K562 (cell line): ENCODE measurements around the gene PHLDB3. TPM values are rescaled to one million over a fixed set of nuclear protein-coding genes. Genes with fewer than 3 reads are reported as not detected.

ENCODE experiments used
- ATAC-seq: fragments of 200-7000 bp; cut with Tn5 transposase; 3 replicates; pipeline ENCODE4 v1.9.1; 2020; ENCODE audit warnings: moderate library complexity
- BruUV-seq: library from RNA; stranded (reverse); fragments of 400-500 nt; replicated peaks from 2 replicates; lab custom pipeline; 2021; lab: Mats Ljungman, UMichigan
- CTCF ChIA-PET: fragments of 300-600 bp; formaldehyde crosslinking; extraction: SDS; loops from one replicate; lab custom pipeline; 2021; ENCODE audit warnings: low intra/inter-chr PET ratio; lab: Yijun Ruan, JAX
- POLR2A ChIA-PET: fragments of 300-600, 350-650 bp; sonication (Branson Sonifier 250); formaldehyde crosslinking; extraction: SDS; loops from one replicate; lab custom pipeline; 2021; ENCODE audit warnings: antibody characterized with exemption, inconsistent platforms; lab: Yijun Ruan, JAX
- DNase-seq, 4 experiments: peaks; one replicate each; pipeline versions ENCODE4 v3.0.0 to v3.0.0-alpha.2; 2011 to 2018; ENCODE audit warnings: low spot score in 3 of 4, mixed read lengths in 3 of 4; ENCODE audit errors: extremely low read depth in 1 of 4
- FAIRE-seq: peaks from 2 replicates; lab custom pipeline; 2011; peaks lifted over from hg19 to GRCh38; lab: Jason Lieb, UNC
- H2AFZ ChIP-seq: 2 replicates; pipeline ENCODE4 v1.6.0; 2011; ENCODE audit warnings: low read depth, low read length, control low read depth, inconsistent platforms
- H3K27ac ChIP-seq: fragments of 200-600 bp; 3 replicates; pipeline ENCODE4 v1.8.0; 2011; ENCODE audit warnings: low read depth, mild to moderate bottlenecking, control low read depth, inconsistent platforms, low read length, moderate library complexity, mixed read lengths; ENCODE audit errors: extremely low read depth
- H3K27me3 ChIP-seq, 2 experiments: fragments of 300-600 bp in 1 of 2; 2 replicates in 1 of 2; 3 replicates in 1 of 2; pipeline versions ENCODE4 v1.6.0 to v1.8.0; 2011; ENCODE audit warnings: inconsistent platforms in 2 of 2, low read length in 2 of 2, mild to moderate bottlenecking in 1 of 2, mixed read lengths in 1 of 2, moderate library complexity in 1 of 2; ENCODE audit not compliant: control insufficient read depth in 2 of 2, insufficient read depth in 2 of 2
- H3K36me3 ChIP-seq: fragments of 300-600 bp; 3 replicates; pipeline ENCODE4 v1.8.0; 2011; ENCODE audit warnings: mild to moderate bottlenecking, low read length, inconsistent platforms; ENCODE audit not compliant: control insufficient read depth, insufficient read depth
- H3K4me1 ChIP-seq, 2 experiments: fragments of 200-600 bp in 1 of 2; replicated peaks in 1 of 2; 2 replicates in 1 of 2; 3 replicates in 1 of 2; pipeline versions ENCODE4 v1.5.1 to v1.8.0; 2011; ENCODE audit warnings: inconsistent platforms in 2 of 2, low read length in 2 of 2, mild to moderate bottlenecking in 1 of 2, mixed read lengths in 1 of 2, moderate library complexity in 1 of 2; ENCODE audit not compliant: control insufficient read depth in 2 of 2, insufficient read depth in 2 of 2
- H3K4me2 ChIP-seq: 2 replicates; pipeline ENCODE4 v1.6.1; 2011; ENCODE audit warnings: low read length, control low read depth, inconsistent platforms, mixed read lengths; ENCODE audit not compliant: insufficient read depth
- H3K4me3 ChIP-seq: fragments of 200-600 bp; sonication (generic), shearing (Covaris generic); 2 replicates; pipeline ENCODE4 v1.5.1; 2016; ENCODE audit warnings: control low read depth, inconsistent platforms
- H3K79me2 ChIP-seq: fragments of 200-600 bp; 3 replicates; pipeline ENCODE4 v1.8.0; 2011; ENCODE audit warnings: low read length, inconsistent platforms; ENCODE audit not compliant: control insufficient read depth, insufficient read depth
- H3K9ac ChIP-seq, 2 experiments: 2 replicates each; pipeline versions ENCODE4 v1.6.0 to v1.6.1; 2011; ENCODE audit warnings: low read depth in 2 of 2, low read length in 2 of 2, control low read depth in 1 of 2, inconsistent platforms in 1 of 2, mild to moderate bottlenecking in 1 of 2, mixed read lengths in 1 of 2; ENCODE audit not compliant: insufficient read depth in 1 of 2
- H3K9me1 ChIP-seq: one replicate; pipeline ENCODE4 v1.6.0; 2011; ENCODE audit warnings: inconsistent platforms, mild to moderate bottlenecking, low read length, moderate library complexity; ENCODE audit not compliant: control insufficient read depth, insufficient read depth
- H3K9me3 ChIP-seq: replicated peaks from 2 replicates; pipeline ENCODE4 v1.5.1; 2011; ENCODE audit warnings: low read depth, low read length, inconsistent platforms; ENCODE audit not compliant: control insufficient read depth, insufficient read depth
- H4K20me1 ChIP-seq: replicated peaks from 2 replicates; pipeline ENCODE4 v1.6.1; 2011; ENCODE audit warnings: low read length, inconsistent platforms, mixed read lengths; ENCODE audit not compliant: control insufficient read depth, insufficient read depth
- CBFA2T3 ChIP-seq: fragments of 450-650 bp; IDR thresholded peaks from 2 replicates; pipeline ENCODE4 v1.6.1; 2017
- CBFB ChIP-seq: sonication (generic); formaldehyde crosslinking; IDR thresholded peaks from 2 replicates; pipeline ENCODE4 v1.4.0; 2020; ENCODE audit warnings: mild to moderate bottlenecking, missing genetic modification reagents
- MECOM ChIP-seq: fragments of 250-450 bp; sonication (Bioruptor Pico); IDR thresholded peaks from 2 replicates; pipeline ENCODE4 v1.8.0; 2022; ENCODE audit warnings: inconsistent platforms
- SIN3B ChIP-seq: fragments of 450-650 bp; IDR thresholded peaks from 2 replicates; pipeline ENCODE4 v1.6.1; 2017; ENCODE audit warnings: low read depth, mild to moderate bottlenecking, moderate library complexity
- SMAD2 ChIP-seq: fragments of 150-350 bp; IDR thresholded peaks from 2 replicates; pipeline ENCODE4 v1.6.1; 2014; ENCODE audit warnings: low read depth, mild to moderate bottlenecking, low read length
- SMARCE1 ChIP-seq: fragments of 450-650 bp; IDR thresholded peaks from 2 replicates; pipeline ENCODE4 v1.7.1; 2016; ENCODE audit warnings: mild to moderate bottlenecking
- XRCC5 ChIP-seq: fragments of 200-400 bp; formaldehyde crosslinking; IDR thresholded peaks from 2 replicates; pipeline ENCODE4 v1.6.1; 2017; ENCODE audit warnings: low read depth, mild to moderate bottlenecking, low read length
- ZNF431 ChIP-seq: sonication (generic); formaldehyde crosslinking; IDR thresholded peaks from 2 replicates; pipeline ENCODE4 v1.8.0; 2022; ENCODE audit warnings: mild to moderate bottlenecking, missing genetic modification reagents
- ZNF507 ChIP-seq: conservative IDR thresholded peaks from 2 replicates; pipeline ENCODE4 v1.6.1; 2017; ENCODE audit warnings: missing genetic modification characterization, missing compliant biosample characterization
- ZNF561 ChIP-seq: fragments of 450-650 bp; formaldehyde crosslinking; conservative IDR thresholded peaks from 2 replicates; pipeline ENCODE4 v1.4.0; 2020; ENCODE audit warnings: mild to moderate bottlenecking, moderate library complexity
- WGBS: fragments of 100-300 bp; shearing (Covaris generic); methylation state at CpG from one replicate; pipeline ENCODE4 v1.1.6; 2016; ENCODE audit warnings: low coverage, mixed read lengths; ENCODE audit not compliant: insufficient coverage; ENCODE audit errors: missing lambda C conversion rate; 5-methylcytosine and 5-hydroxymethylcytosine counted together
- in situ Hi-C: fragments of 300-500 bp; cut with MboI; formaldehyde crosslinking; loops from 4 replicates; pipeline ENCODE4 v1.15.0; 2018; ENCODE audit warnings: inconsistent platforms, mixed read lengths
- intact Hi-C: fragments of 100-400 bp; cut with micrococcal nuclease; formaldehyde crosslinking; loops from 2 replicates; pipeline ENCODE4 v1.14.2; 2022
- polyA plus RNA-seq, 8 experiments: library from polyadenylated mRNA; depleted of rRNA in 4 of 8; stranded (reverse) in 5 of 8; unstranded in 3 of 8; fragments of >200 nt; fragmentation: Nextera tagmentation in 2 of 8; fragmentation: Illumina TruSeq in 1 of 8; extraction: Ambion mirVana in 2 of 8; extraction: Trizol in 1 of 8; gene quantifications; 2 replicates each; pipeline versions ENCODE4 v1.2.1 to v1.2.3, GENCODE V29; 2011 to 2014; ENCODE audit warnings: inconsistent platforms in 1 of 8, missing spikeins in 1 of 8
- total RNA-seq, 7 experiments: library from RNA; depleted of rRNA in 6 of 7; stranded (reverse); fragments of >200 nt in 6 of 7; fragmentation: Illumina TruSeq in 2 of 7; extraction: Trizol in 2 of 7; gene quantifications; 2 replicates each; pipeline versions ENCODE4 v1.2.1 to v1.2.3, GENCODE V29; 2011 to 2021; ENCODE audit warnings: low replicate concordance in 1 of 7
- TF ChIP-seq, protein P1 (sequence below): fragments of 450-650 bp; IDR thresholded peaks from 2 replicates; pipeline ENCODE4 v1.6.1; 2017; ENCODE audit warnings: mild to moderate bottlenecking, moderate library complexity
- TF ChIP-seq, protein P2 (sequence below): sonication (generic); formaldehyde crosslinking; IDR thresholded peaks from 2 replicates; pipeline ENCODE4 v1.8.1; 2023; ENCODE audit warnings: mild to moderate bottlenecking, missing genetic modification reagents

The PHLDB3 gene
- total and polyA plus RNA-seq, 9 of the 15 experiments (the other 6 are each of a cell fraction or from before 2014, with no cell fraction given), result 0.04 to 23.5 (median 3.9) TPM

DNA sequence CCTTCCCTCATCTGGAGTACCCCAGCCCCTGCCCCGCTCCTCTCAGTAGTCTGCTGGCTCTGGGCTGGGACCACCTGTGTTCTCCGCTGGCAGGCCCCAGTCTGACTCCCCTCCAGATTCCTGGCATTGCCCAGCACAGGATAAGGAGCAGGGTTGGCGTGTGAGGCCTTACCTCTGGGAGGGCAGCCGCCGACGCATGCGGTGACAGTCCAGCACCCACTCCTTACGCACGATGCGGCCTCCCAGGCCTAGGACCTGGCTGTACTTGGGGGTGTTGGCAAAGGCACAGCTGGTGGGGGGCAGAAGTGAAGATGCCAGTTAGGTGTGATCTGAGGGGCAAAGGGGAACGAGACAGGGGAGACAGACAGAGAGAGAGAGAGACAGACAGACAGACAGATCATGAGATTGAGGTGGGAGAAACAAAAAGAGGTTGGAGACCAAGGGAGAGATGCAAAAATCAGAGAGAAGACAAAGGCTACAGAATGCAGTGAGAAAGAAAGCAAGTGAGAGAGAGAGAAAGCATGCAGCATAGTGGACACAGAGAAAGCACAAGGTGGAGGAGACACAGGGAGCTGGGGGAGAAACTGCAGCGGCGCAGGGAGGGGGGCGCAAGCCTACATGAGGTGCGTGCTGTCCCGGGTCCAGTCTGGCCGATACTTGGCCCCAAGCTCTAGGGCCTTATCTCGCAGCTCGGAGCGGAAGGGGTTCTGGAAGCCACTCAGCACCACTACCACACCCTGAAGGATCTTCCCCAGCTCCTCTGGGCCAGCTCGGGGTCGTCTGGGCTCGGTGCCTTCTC, 47.1 kb upstream of the PHLDB3 start:
- Histone ChIP-seq H3K9me3 (no peaks in the 10 kb centered on the region), H3K4me1 (peaks cover 0 to 8% of the 10 kb centered on the region in 2 experiments; a peak in 2 of 5 replicates), H2AFZ (no peak overlapping the region), H3K79me2 (no peaks in the 10 kb centered on the region), H3K4me2 (no peak overlapping the region), H3K36me3 (peaks cover 56% of the 10 kb centered on the region; the same call in 2 of the 3 replicates), H3K9ac (peak overlapping the region in 1 of 2 experiments; percentile 67; a peak in 1 of 4 replicates), H3K27me3 (no peaks in the 10 kb centered on the region), H3K9me1 (no peaks in the 10 kb centered on the region), H3K27ac (no peak overlapping the region), H3K4me3 (no peak overlapping the region), H4K20me1 (no peaks in the 10 kb centered on the region)
- in situ Hi-C loops, result no loop called here
- DNase-seq, result no peak
- ATAC-seq, result no peak
- no TSS peak for BruUV-seq
- TF ChIP-seq CBFB (CRISPR knock-in tag), result no peak
- TF ChIP-seq SIN3B, result no peak
- TF ChIP-seq, protein P1, sequence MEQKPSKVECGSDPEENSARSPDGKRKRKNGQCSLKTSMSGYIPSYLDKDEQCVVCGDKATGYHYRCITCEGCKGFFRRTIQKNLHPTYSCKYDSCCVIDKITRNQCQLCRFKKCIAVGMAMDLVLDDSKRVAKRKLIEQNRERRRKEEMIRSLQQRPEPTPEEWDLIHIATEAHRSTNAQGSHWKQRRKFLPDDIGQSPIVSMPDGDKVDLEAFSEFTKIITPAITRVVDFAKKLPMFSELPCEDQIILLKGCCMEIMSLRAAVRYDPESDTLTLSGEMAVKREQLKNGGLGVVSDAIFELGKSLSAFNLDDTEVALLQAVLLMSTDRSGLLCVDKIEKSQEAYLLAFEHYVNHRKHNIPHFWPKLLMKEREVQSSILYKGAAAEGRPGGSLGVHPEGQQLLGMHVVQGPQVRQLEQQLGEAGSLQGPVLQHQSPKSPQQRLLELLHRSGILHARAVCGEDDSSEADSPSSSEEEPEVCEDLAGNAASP, result no peak
- TF ChIP-seq SMAD2, result no peak
- TF ChIP-seq ZNF507, result no peak
- no peak for TF ChIP-seq XRCC5
- TF ChIP-seq MECOM (CRISPR knock-in tag), result no peak
- no peak for TF ChIP-seq CBFA2T3
- no peak for TF ChIP-seq SMARCE1
- TF ChIP-seq ZNF431 (CRISPR knock-in tag), result no peak
- TF ChIP-seq, protein P2, sequence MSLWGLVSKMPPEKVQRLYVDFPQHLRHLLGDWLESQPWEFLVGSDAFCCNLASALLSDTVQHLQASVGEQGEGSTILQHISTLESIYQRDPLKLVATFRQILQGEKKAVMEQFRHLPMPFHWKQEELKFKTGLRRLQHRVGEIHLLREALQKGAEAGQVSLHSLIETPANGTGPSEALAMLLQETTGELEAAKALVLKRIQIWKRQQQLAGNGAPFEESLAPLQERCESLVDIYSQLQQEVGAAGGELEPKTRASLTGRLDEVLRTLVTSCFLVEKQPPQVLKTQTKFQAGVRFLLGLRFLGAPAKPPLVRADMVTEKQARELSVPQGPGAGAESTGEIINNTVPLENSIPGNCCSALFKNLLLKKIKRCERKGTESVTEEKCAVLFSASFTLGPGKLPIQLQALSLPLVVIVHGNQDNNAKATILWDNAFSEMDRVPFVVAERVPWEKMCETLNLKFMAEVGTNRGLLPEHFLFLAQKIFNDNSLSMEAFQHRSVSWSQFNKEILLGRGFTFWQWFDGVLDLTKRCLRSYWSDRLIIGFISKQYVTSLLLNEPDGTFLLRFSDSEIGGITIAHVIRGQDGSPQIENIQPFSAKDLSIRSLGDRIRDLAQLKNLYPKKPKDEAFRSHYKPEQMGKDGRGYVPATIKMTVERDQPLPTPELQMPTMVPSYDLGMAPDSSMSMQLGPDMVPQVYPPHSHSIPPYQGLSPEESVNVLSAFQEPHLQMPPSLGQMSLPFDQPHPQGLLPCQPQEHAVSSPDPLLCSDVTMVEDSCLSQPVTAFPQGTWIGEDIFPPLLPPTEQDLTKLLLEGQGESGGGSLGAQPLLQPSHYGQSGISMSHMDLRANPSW (CRISPR knock-in tag), result no peak
- no peak for TF ChIP-seq ZNF561 (CRISPR knock-in tag)
- FAIRE-seq, result no peak
- 89% methylated on average over 22 of the region's 23 CpGs for WGBS
- ChIA-PET CTCF (no interaction called here), POLR2A (interaction anchor here (0.9 kb wide), 1 partner anchor 25 kb away, joined by 3 read pairs; no protein-coding TSS in a partner anchor)
- intact Hi-C loops, result loop anchor here (10.0 kb wide), 1 partner anchor 73 kb away; no protein-coding TSS in a partner anchor
